ENCODE measurements around the gene OLIG1.

- TF ChIP-seq CTCF (IDR thresholded peaks at IDR 0.05) (no peak), EP300 (IDR thresholded peaks at IDR 0.05) (no peak), POLR2AphosphoS5 (IDR thresholded peaks at IDR 0.05) (no peak)
These were observed 13.9 kb upstream of the OLIG1 start for GRCh38 chr21:33055991-33056390.
